Central memory CD8-positive, alpha-beta T cell (primary cell): ENCODE data around the gene NRK.
"Not testable (repeated sequence)": the region's sequence is repeated elsewhere in the genome, so short reads cannot be mapped to it uniquely, and the experiment has no call there.

Experiments used
- ATAC-seq: fragments of 150-1000 bp; cut with Tn5 transposase; replicated peaks from 2 replicates; pipeline ENCODE4 v1.10.0; 2022; ENCODE audit warnings: mild to moderate bottlenecking, moderate FRiP score, moderate number of reproducible peaks; ENCODE audit not compliant: poor library complexity, severe bottlenecking; ENCODE audit errors: extremely low read depth
- DNase-seq, 2 donors: peaks; one replicate each; pipeline ENCODE4 v3.0.0; 2021; ENCODE audit warnings: low spot score in 2 of 2
- H3K27ac Mint-ChIP-seq: one replicate; pipeline ENCODE4 v1.8.0; 2022; ENCODE audit warnings: low read depth, mild to moderate bottlenecking, moderate library complexity, mixed read lengths
- H3K27me3 Mint-ChIP-seq: one replicate; pipeline ENCODE4 v1.8.0; 2022; ENCODE audit warnings: mixed read lengths
- H3K36me3 Mint-ChIP-seq: one replicate; pipeline ENCODE4 v1.8.0; 2022; ENCODE audit warnings: mild to moderate bottlenecking, moderate library complexity, mixed read lengths; ENCODE audit not compliant: insufficient read depth
- H3K4me1 Mint-ChIP-seq: one replicate; pipeline ENCODE4 v1.8.0; 2022; ENCODE audit warnings: mixed read lengths
- H3K4me3 Mint-ChIP-seq: one replicate; pipeline ENCODE4 v1.8.0; 2022; ENCODE audit warnings: mild to moderate bottlenecking, moderate library complexity, mixed read lengths
- H3K9me3 Mint-ChIP-seq: one replicate; pipeline ENCODE4 v1.8.0; 2022; ENCODE audit warnings: mixed read lengths

NRK gene, protein sequence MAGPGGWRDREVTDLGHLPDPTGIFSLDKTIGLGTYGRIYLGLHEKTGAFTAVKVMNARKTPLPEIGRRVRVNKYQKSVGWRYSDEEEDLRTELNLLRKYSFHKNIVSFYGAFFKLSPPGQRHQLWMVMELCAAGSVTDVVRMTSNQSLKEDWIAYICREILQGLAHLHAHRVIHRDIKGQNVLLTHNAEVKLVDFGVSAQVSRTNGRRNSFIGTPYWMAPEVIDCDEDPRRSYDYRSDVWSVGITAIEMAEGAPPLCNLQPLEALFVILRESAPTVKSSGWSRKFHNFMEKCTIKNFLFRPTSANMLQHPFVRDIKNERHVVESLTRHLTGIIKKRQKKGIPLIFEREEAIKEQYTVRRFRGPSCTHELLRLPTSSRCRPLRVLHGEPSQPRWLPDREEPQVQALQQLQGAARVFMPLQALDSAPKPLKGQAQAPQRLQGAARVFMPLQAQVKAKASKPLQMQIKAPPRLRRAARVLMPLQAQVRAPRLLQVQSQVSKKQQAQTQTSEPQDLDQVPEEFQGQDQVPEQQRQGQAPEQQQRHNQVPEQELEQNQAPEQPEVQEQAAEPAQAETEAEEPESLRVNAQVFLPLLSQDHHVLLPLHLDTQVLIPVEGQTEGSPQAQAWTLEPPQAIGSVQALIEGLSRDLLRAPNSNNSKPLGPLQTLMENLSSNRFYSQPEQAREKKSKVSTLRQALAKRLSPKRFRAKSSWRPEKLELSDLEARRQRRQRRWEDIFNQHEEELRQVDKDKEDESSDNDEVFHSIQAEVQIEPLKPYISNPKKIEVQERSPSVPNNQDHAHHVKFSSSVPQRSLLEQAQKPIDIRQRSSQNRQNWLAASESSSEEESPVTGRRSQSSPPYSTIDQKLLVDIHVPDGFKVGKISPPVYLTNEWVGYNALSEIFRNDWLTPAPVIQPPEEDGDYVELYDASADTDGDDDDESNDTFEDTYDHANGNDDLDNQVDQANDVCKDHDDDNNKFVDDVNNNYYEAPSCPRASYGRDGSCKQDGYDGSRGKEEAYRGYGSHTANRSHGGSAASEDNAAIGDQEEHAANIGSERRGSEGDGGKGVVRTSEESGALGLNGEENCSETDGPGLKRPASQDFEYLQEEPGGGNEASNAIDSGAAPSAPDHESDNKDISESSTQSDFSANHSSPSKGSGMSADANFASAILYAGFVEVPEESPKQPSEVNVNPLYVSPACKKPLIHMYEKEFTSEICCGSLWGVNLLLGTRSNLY (N-terminal part only)

DNA sequence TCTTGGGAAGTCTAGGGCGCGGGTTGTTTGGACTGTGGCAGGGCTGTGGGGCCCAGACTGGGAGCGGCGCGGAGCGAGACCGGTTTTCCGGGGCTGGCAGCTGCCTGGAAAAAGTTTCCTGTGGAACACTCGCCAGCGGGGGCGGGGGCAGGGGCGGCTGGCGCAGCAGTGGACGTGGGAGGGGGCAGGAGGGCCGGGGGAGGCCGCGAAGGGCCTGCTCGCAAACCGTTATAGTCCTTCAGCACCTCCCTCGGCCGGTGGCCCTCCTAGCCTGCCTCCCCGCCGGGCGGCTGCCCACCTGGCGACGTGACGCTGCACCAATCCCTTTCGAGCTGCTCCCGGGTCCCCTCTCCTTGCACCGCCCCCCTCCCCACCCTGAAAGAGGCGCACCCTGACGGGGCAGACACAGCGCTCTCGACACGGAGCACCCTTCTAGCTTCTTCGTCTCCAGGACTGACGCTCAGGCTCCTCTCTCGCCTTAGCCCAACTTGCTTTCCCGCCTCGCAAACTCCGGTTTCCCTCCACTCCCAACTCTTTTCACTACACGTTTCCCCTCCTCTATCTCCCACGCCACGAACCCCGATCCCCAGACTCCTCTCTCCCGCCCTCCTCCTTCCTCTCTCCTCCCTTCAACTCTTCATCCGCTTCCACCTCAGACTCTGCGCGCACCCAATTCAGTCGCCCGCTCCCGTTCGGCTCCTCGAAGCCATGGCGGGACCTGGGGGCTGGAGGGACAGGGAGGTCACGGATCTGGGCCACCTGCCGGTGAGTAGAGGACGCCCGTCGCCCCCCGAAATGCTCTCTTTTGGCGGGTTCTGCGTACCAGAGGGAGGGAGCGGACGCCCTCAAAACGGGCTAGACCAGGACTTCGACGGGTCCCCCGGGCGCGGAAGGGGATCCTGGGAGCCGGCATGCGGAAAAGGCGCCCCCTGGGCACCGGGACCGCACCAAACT, at the start of gene NRK:
NRK (plus strand) TSS at position 402 of the 954 bp plus-strand sequence; CDS start at position 709, 307 bp downstream.
- Mint-ChIP-seq H3K27ac (no peak within 1 kb of the TSS), H3K4me3 (no peak within 1 kb of the TSS)
- DNase-seq = no peak

DNA sequence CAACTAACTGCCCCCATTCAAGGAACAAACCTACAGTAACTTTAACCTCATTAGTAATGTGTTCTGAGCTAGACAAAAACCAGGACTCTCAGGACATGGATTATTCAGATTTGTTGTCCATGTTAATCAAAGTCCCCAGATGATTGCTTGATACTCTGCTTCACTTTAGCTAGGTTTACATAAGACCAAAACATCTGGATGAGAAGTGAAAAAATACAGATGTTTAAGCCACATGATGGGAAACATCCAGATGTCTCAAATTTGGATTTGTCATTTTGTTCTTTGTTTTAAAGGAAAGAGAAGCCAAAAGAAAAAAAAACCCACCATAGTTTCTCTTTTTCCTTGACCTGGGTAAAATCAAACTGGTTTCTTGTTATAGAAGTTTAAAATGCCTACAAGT, 48.5 kb upstream of the NRK start:
- Mint-ChIP-seq H3K9me3 (no peaks in the 10 kb centered on the region), H3K27ac (no peak overlapping the region), H3K4me3 (no peak overlapping the region), H3K36me3 (no peaks in the 10 kb centered on the region), H3K4me1 (no peaks in the 10 kb centered on the region), H3K27me3 (no peaks in the 10 kb centered on the region)
- ATAC-seq (no peak), DNase-seq (no peak)

More for the DNA sequence above, at the start of gene NRK:
- Mint-ChIP-seq H3K36me3 (no peaks in the 10 kb centered on the region), H3K4me1 (no peaks in the 10 kb centered on the region), H3K9me3 (peaks cover 2% of the 10 kb centered on the region), H3K27me3 (no peaks in the 10 kb centered on the region)
- no peak for ATAC-seq

DNA sequence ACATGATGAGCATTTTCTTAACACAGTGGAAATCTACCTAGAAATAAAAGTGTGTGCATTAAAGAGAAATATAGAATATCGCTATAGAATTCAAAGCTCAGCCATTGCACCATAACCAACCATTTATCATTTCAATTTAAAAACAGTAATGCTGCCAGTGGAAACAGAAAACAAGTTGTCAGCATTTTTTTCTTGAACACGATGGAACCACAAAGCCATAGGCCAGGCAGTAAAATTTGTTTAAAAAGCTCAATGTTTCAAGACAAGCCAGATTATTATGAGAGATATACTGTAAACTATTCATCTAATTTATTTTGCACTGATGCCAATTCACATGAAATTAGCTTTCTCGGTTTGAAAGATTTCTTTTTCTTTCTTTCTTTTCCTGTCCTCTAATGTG, 46.7 kb upstream of the NRK start:
- H3K4me3 Mint-ChIP-seq = no peak overlapping the region
- DNase-seq = no peak
- H3K4me1 Mint-ChIP-seq = no peaks in the 10 kb centered on the region
- H3K27me3 Mint-ChIP-seq = no peaks in the 10 kb centered on the region
- no peak overlapping the region for H3K27ac Mint-ChIP-seq
- ATAC-seq = no peak
- no peaks in the 10 kb centered on the region for H3K36me3 Mint-ChIP-seq
- no peaks in the 10 kb centered on the region for H3K9me3 Mint-ChIP-seq

DNA sequence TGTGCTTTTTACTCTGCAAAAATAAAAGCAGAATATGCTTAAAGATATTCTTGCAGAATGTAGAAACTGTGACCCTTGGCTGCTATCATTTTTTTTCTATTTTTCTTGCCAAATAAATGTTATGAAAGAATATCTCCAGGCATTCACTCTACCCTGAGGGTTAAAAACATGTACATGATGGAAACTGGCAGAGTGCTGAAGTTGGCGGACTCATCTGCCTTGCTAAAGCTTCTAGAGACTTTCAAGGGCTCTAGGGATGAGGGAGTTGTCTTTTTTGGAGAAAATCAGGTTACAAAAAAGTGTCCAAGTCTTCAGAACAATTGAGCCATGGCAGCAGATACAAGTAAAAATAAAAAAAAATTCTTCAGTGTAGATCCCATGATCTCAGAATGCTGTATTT, 40.5 kb upstream of the NRK start:
- no peaks in the 10 kb centered on the region for H3K4me1 Mint-ChIP-seq
- ATAC-seq (no peak), DNase-seq (no peak)
- H3K9me3 Mint-ChIP-seq = peaks cover 5% of the 10 kb centered on the region
- no peak overlapping the region for H3K27ac Mint-ChIP-seq
- H3K27me3 Mint-ChIP-seq = no peaks in the 10 kb centered on the region
- H3K4me3 Mint-ChIP-seq = no peak overlapping the region
- H3K36me3 Mint-ChIP-seq = no peaks in the 10 kb centered on the region

DNA sequence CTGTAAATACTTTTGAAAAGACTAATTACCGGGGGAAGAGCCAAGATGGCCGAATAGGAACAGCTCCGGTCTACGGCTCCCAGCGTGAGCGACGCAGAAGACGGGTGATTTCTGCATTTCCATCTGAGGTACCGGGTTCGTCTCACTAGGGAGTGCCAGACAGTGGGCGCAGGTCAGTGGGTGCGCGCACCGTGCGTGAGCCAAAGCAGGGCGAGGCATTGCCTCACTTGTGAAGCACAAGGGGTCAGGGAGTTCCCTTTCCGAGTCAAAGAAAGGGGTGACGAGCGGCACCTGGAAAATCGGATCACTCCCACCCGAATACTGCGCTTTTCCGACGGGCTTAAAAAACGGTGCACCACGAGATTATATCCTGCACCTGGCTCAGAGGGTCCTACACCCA, 25.5 kb upstream of the NRK start:
- not testable (repeated sequence) for H3K36me3 Mint-ChIP-seq, H3K27ac Mint-ChIP-seq, H3K4me3 Mint-ChIP-seq, H3K4me1 Mint-ChIP-seq, DNase-seq, H3K9me3 Mint-ChIP-seq, ATAC-seq, H3K27me3 Mint-ChIP-seq

DNA sequence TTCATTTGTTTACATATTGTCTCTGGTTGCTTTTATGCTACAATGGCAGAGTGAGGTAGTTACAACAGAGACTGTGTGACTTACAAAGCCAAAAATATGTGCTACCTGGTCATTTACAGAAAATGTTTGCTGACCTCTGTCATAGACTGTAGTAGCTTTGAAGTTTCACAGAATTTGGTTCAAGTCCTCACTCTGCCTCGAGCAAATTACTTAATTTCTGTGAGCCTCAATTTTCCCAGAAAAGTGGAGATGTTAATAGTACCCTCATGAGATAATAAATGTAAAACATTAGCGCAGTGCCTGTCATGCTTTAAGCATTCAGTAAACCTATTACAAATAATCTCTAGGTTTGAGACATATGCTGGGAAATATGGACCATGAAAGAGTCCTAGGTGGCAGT, 18.4 kb upstream of the NRK start:
- H3K36me3 Mint-ChIP-seq = peaks cover 2% of the 10 kb centered on the region
- no peak overlapping the region for H3K27ac Mint-ChIP-seq
- H3K27me3 Mint-ChIP-seq = no peaks in the 10 kb centered on the region
- no peaks in the 10 kb centered on the region for H3K4me1 Mint-ChIP-seq
- no peak overlapping the region for H3K4me3 Mint-ChIP-seq
- DNase-seq = no peak
- peaks cover 10% of the 10 kb centered on the region for H3K9me3 Mint-ChIP-seq
- ATAC-seq = no peak

DNA sequence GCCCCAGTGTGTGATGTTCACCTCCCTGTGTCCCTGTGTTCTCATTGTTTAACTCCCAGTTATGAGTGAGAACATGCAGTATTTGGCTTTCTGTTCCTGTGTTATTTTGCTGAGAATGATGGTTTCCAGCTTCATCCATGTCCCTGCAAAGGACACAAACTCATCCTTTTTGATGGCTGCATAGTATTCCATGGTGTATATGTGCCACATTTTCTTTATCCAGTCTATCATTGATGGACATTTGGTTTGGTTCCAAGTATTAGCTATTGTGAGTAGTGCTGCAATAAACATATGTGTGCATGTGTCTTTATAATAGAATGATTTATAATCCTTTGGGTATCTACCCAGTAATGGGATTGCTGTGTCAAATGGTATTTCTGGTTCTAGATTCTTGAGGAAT, 16.7 kb upstream of the NRK start:
- DNase-seq, H3K4me3 Mint-ChIP-seq, H3K36me3 Mint-ChIP-seq, ATAC-seq, H3K27me3 Mint-ChIP-seq, H3K4me1 Mint-ChIP-seq, H3K27ac Mint-ChIP-seq: not testable (repeated sequence)
- peaks cover 10% of the 10 kb centered on the region for H3K9me3 Mint-ChIP-seq

DNA sequence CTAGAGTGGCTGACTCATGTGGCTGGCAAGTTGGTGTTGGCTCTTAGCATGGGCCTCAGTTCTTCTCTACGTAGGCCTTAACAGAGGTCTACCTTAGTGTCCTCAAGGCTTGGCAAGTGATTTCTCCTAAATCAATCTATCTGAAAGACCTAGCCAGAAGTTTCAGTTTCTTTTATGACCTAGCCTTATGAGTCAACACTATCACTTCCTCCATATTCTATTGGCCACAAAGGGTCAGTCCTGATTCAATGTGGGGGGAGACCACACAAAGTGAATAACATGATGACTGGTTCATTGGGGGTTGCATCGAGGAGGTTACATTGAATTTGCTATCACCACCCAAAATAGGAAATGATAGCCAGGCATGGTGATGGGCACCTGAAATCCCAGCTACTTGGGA, 5.8 kb upstream of the NRK start:
- Mint-ChIP-seq H3K4me1 (no peaks in the 10 kb centered on the region), H3K27ac (no peak overlapping the region), H3K4me3 (no peak overlapping the region)

DNA sequence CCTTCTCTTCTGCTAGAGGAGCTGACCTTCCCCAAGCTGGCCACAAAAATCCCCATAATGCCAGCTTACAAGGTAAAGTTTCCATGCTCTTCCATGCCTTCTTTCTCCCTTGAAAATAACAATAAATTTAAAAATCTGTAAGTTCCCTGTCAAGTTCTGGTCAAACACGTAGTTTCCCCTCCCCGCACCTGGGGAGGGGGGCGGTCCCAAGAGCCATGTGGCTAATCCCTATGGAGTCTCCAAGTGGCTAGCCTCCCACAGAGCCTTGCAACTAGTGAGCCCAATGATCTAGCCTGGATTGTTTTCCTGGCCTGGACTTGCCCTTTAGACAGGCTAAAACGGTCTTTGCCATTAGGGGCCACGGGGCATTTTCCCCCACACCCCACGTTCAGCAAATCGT, 2.1 kb upstream of the NRK start:
- Mint-ChIP-seq H3K27ac (no peak overlapping the region), H3K4me1 (no peaks in the 10 kb centered on the region), H3K27me3 (no peaks in the 10 kb centered on the region), H3K9me3 (peaks cover 4% of the 10 kb centered on the region), H3K4me3 (no peak overlapping the region), H3K36me3 (no peaks in the 10 kb centered on the region)
- DNase-seq = no peak
- ATAC-seq = no peak

More for the DNA sequence above, 5.8 kb upstream of the NRK start:
- ATAC-seq (no peak), DNase-seq (no peak)
- H3K27me3 Mint-ChIP-seq = no peaks in the 10 kb centered on the region
- no peaks in the 10 kb centered on the region for H3K36me3 Mint-ChIP-seq
- peaks cover 15% of the 10 kb centered on the region for H3K9me3 Mint-ChIP-seq

DNA sequence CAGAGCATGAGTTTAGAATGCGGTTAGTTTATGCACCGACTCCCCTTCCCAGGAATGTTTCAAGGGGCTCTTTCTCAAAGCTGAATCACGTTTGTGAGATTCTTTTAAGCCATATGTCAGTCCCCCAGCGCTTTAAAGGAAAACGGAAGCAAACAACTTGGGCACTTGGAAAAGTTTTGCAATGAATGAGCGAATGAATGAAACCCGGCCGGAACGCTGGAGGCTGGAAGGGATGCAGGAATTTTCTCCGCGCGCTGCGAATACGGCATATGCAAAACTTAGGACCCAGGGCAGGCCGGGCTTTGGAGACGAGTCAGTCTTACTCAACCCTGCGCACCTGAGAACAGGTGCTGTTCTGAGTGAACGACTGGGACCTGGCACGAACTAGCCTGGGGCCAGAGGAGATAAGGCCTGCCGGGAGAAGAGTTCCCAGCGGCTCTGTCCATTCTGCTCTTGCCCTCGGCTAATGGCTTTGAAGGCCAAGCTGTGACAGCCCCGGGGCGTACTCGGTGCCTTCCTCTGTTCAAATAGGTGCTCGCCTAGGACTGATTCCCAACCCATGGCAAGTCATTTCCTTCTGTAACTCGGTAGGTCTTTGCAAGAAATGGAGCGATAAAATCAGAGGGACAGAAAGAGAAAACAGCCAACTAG, 743 bp upstream of the NRK start:
- H3K27me3 Mint-ChIP-seq = no peaks in the 10 kb centered on the region
- H3K9me3 Mint-ChIP-seq = peaks cover 4% of the 10 kb centered on the region
- no peak overlapping the region for H3K4me3 Mint-ChIP-seq
- H3K36me3 Mint-ChIP-seq = no peaks in the 10 kb centered on the region
- H3K27ac Mint-ChIP-seq = no peak overlapping the region
- H3K4me1 Mint-ChIP-seq = no peaks in the 10 kb centered on the region
- ATAC-seq (no peak), DNase-seq (no peak)

DNA sequence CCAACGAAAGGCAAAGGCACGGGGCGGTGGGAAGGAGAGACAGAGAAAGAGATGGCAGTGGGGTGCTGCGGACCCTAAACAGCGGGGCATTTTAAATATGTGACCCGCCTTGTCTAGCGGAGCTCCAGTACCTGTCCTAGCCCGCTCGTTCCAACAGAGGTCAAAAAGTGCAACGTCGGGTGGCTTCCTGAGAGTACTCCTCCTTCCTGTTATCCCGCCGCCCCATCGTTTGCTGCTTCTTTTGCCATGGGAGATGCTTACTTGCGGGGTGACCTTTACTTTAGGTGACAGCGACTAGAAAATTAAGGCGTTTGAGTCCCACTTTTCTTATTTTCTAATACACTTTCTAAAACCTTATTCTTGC, 735 bp downstream of the NRK start:
- DNase-seq = no peak
- no peaks in the 10 kb centered on the region for H3K4me1 Mint-ChIP-seq
- no peaks in the 10 kb centered on the region for H3K27me3 Mint-ChIP-seq
- no peaks in the 10 kb centered on the region for H3K9me3 Mint-ChIP-seq
- H3K4me3 Mint-ChIP-seq = no peak overlapping the region
- no peak for ATAC-seq
- H3K27ac Mint-ChIP-seq = no peak overlapping the region
- no peaks in the 10 kb centered on the region for H3K36me3 Mint-ChIP-seq
